Cardiac muscle cell (in vitro differentiated cells and primary cell): ENCODE measurements around the gene CFAP61. TPM values are rescaled to one million over a fixed set of nuclear protein-coding genes. Genes with fewer than 3 reads are reported as not detected.

Experiments
- DNase-seq, 2 donors: peaks; one replicate each; pipeline versions ENCODE4 v3.0.0 to v3.0.0-alpha.2; 2010 to 2017; ENCODE audit warnings: low read depth in 1 of 2, low spot score in 1 of 2
- H3K27ac ChIP-seq: fragments of 200-600 bp; sonication (generic); 2 replicates; pipeline ENCODE4 v1.5.1; 2016
- H3K27me3 ChIP-seq: fragments of 200-600 bp; sonication (generic); 2 replicates; pipeline ENCODE4 v1.6.0; 2016; ENCODE audit warnings: control low read depth
- H3K36me3 ChIP-seq: fragments of 200-600 bp; sonication (generic); 2 replicates; pipeline ENCODE4 v1.5.1; 2016; ENCODE audit warnings: control low read depth
- H3K4me1 ChIP-seq: fragments of 200-600 bp; sonication (generic); 2 replicates; pipeline ENCODE4 v1.8.1; 2017; ENCODE audit warnings: low read depth, mild to moderate bottlenecking, mixed run types
- H3K4me3 ChIP-seq: fragments of 200-600 bp; sonication (generic); 2 replicates; pipeline ENCODE4 v1.5.1; 2016; ENCODE audit warnings: mild to moderate bottlenecking
- H3K9me3 ChIP-seq: fragments of 200-600 bp; sonication (generic); 2 replicates; pipeline ENCODE4 v1.5.1; 2017; ENCODE audit warnings: low read depth, mild to moderate bottlenecking, control low read depth
- CTCF ChIP-seq: IDR thresholded peaks from 2 replicates; pipeline ENCODE4 v1.5.1; 2012; ENCODE audit warnings: low read depth, mild to moderate bottlenecking, low read length
- polyA plus RNA-seq: library from polyadenylated mRNA; unstranded; fragments of >200 nt; fragmentation: Nextera tagmentation; extraction: Ambion mirVana; gene quantifications from 2 replicates; pipeline ENCODE4 v1.2.1, GENCODE V29; 2016
- total RNA-seq: library from RNA; depleted of rRNA; stranded (reverse); fragments of >200 nt; gene quantifications from 2 replicates; pipeline ENCODE4 v1.2.3, GENCODE V29; 2016

The CFAP61 gene
- total and polyA plus RNA-seq, 2 experiments from 2014 or later: 0.44 TPM; not detected in 1

- no peaks in the 10 kb centered on the region for H3K27me3 ChIP-seq
- H3K4me1 ChIP-seq: peaks cover 5% of the 10 kb centered on the region
- no peak for DNase-seq
These were observed 157.4 kb downstream of the CFAP61 start for GRCh38 chr20:20209684-20210083.

GRCh38 chr20:20210327-20210726 is 158.0 kb downstream of the CFAP61 start:
- Histone ChIP-seq H3K27ac (no peak overlapping the region), H3K4me1 (peaks cover 5% of the 10 kb centered on the region), H3K27me3 (no peaks in the 10 kb centered on the region), H3K4me3 (no peak overlapping the region), H3K9me3 (no peaks in the 10 kb centered on the region), H3K36me3 (no peaks in the 10 kb centered on the region)
- no peak for TF ChIP-seq CTCF
- DNase-seq: no peak

More at GRCh38 chr20:20209684-20210083, 157.4 kb downstream of the CFAP61 start:
- Histone ChIP-seq H3K4me3 (no peak overlapping the region), H3K9me3 (no peaks in the 10 kb centered on the region), H3K36me3 (no peaks in the 10 kb centered on the region), H3K27ac (no peak overlapping the region)
- no peak for TF ChIP-seq CTCF

- no peaks in the 10 kb centered on the region for H3K9me3 ChIP-seq
- no peak overlapping the region for H3K27ac ChIP-seq
- H3K4me3 ChIP-seq: no peak overlapping the region
- H3K4me1 ChIP-seq: peaks cover 5% of the 10 kb centered on the region
- no peak for DNase-seq
- no peaks in the 10 kb centered on the region for H3K27me3 ChIP-seq
- H3K36me3 ChIP-seq: no peaks in the 10 kb centered on the region
- TF ChIP-seq CTCF: no peak
These were observed 158.6 kb downstream of the CFAP61 start for GRCh38 chr20:20210943-20211273.

- H3K4me1 ChIP-seq: peaks cover 9% of the 10 kb centered on the region
- no peak for DNase-seq
- H3K4me3 ChIP-seq: no peak overlapping the region
- H3K9me3 ChIP-seq: no peaks in the 10 kb centered on the region
- TF ChIP-seq CTCF: no peak
- H3K27ac ChIP-seq: no peak overlapping the region
- H3K27me3 ChIP-seq: no peaks in the 10 kb centered on the region
- no peaks in the 10 kb centered on the region for H3K36me3 ChIP-seq
These were observed 159.1 kb downstream of the CFAP61 start for GRCh38 chr20:20211274-20211987.

- H3K4me3 ChIP-seq: no peak overlapping the region
- no peaks in the 10 kb centered on the region for H3K27me3 ChIP-seq
- TF ChIP-seq CTCF: no peak
- DNase-seq: no peak
- peaks cover 12% of the 10 kb centered on the region for H3K4me1 ChIP-seq
- H3K36me3 ChIP-seq: no peaks in the 10 kb centered on the region
- H3K9me3 ChIP-seq: no peaks in the 10 kb centered on the region
- no peak overlapping the region for H3K27ac ChIP-seq
These were observed 159.7 kb downstream of the CFAP61 start for GRCh38 chr20:20211988-20212518.
